HepG2 (cell line): ENCODE data around the gene CACNA1I. TPM values are rescaled to one million over a fixed set of nuclear protein-coding genes. Genes with fewer than 3 reads are reported as not detected.

ENCODE experiments used
- ATAC-seq: fragments of 200-7000 bp; cut with Tn5 transposase; 3 replicates; pipeline ENCODE4 v1.9.1; 2020; ENCODE audit warnings: mild to moderate bottlenecking, moderate library complexity
- BruUV-seq: library from RNA; stranded (reverse); fragments of 400-500 nt; replicated peaks from 2 replicates; lab custom pipeline; 2021; lab: Mats Ljungman, UMichigan
- CTCF ChIA-PET: fragments of 300-600 bp; formaldehyde crosslinking; extraction: SDS; loops from one replicate; lab custom pipeline; 2021; ENCODE audit warnings: low total read pairs, inconsistent platforms, low intra/inter-chr PET ratio; lab: Yijun Ruan, JAX
- POLR2A ChIA-PET: fragments of 350-600 bp; sonication (Branson Sonifier 250); formaldehyde crosslinking; loops from one replicate; lab custom pipeline; 2020; ENCODE audit warnings: antibody characterized with exemption, inconsistent platforms; lab: Yijun Ruan, JAX
- DNase-seq: peaks from one replicate; pipeline ENCODE4 v3.0.0-alpha.2; 2015; ENCODE audit warnings: low spot score
- FAIRE-seq: peaks from 3 replicates; lab custom pipeline; 2011; peaks lifted over from hg19 to GRCh38; lab: Jason Lieb, UNC
- H2AFZ ChIP-seq: one replicate; pipeline ENCODE4 v1.6.1; 2011; ENCODE audit warnings: low read length, inconsistent platforms
- H3K27ac ChIP-seq: fragments of 300-600 bp; 3 replicates; pipeline ENCODE4 v1.8.0; 2011; ENCODE audit warnings: mixed run types, mild to moderate bottlenecking, mixed read lengths, low read length, inconsistent platforms; ENCODE audit not compliant: insufficient read depth; ENCODE audit errors: extremely low read length
- H3K27me3 ChIP-seq, 2 experiments: fragments of 200-600 bp in 1 of 2; 2 replicates in 1 of 2; 3 replicates in 1 of 2; pipeline versions ENCODE4 v1.6.0 to v1.8.0; 2011; ENCODE audit warnings: low read length in 2 of 2, mild to moderate bottlenecking in 2 of 2, moderate library complexity in 2 of 2, inconsistent platforms in 1 of 2; ENCODE audit not compliant: insufficient read depth in 2 of 2, control insufficient read depth in 1 of 2
- H3K36me3 ChIP-seq, 2 experiments: fragments of 200-600 bp in 1 of 2; replicated peaks in 1 of 2; 2 replicates in 1 of 2; 3 replicates in 1 of 2; pipeline versions ENCODE4 v1.5.1 to v1.8.0; 2011; ENCODE audit warnings: low read length in 2 of 2, inconsistent platforms in 1 of 2; ENCODE audit not compliant: insufficient read depth in 2 of 2, control insufficient read depth in 1 of 2
- H3K4me1 ChIP-seq: 2 replicates; pipeline ENCODE4 v1.5.1; 2012; ENCODE audit warnings: low read length, inconsistent platforms; ENCODE audit not compliant: insufficient read depth
- H3K4me2 ChIP-seq: 2 replicates; pipeline ENCODE4 v1.6.0; 2011; ENCODE audit warnings: low read depth, low read length, inconsistent platforms
- H3K4me3 ChIP-seq, 3 experiments: fragments of 200-600 bp in 1 of 3; sonication (generic), shearing (Covaris generic) in 1 of 3; replicated peaks in 1 of 3; 2 replicates each; pipeline ENCODE4 v1.5.1; 2011 to 2016; ENCODE audit warnings: low read length in 3 of 3, inconsistent platforms in 2 of 3, low read depth in 2 of 3, mild to moderate bottlenecking in 2 of 3, control low read depth in 1 of 3, mixed read lengths in 1 of 3; ENCODE audit not compliant: insufficient read depth in 1 of 3
- H3K79me2 ChIP-seq: one replicate; pipeline ENCODE4 v1.6.1; 2011; ENCODE audit warnings: low read length, inconsistent platforms; ENCODE audit not compliant: insufficient read depth
- H3K9ac ChIP-seq: 2 replicates; pipeline ENCODE4 v1.6.0; 2011; ENCODE audit warnings: mild to moderate bottlenecking, low read depth, low read length, inconsistent platforms; ENCODE audit not compliant: insufficient read depth
- H3K9me3 ChIP-seq: 2 replicates; pipeline ENCODE4 v1.5.1; 2012; ENCODE audit warnings: mild to moderate bottlenecking, low read length
- H4K20me1 ChIP-seq: 2 replicates; pipeline ENCODE4 v1.6.0; 2011; ENCODE audit warnings: inconsistent platforms, mild to moderate bottlenecking, low read length, moderate library complexity; ENCODE audit not compliant: insufficient read depth
- ARHGAP35 ChIP-seq: sonication (generic); formaldehyde crosslinking; IDR thresholded peaks from 2 replicates; pipeline ENCODE4 v1.9.0; 2022; ENCODE audit warnings: mild to moderate bottlenecking, inconsistent platforms, moderate library complexity, missing genetic modification reagents, borderline replicate concordance
- DZIP1 ChIP-seq: sonication (generic); formaldehyde crosslinking; IDR thresholded peaks from 2 replicates; pipeline ENCODE4 v1.5.0; 2020; ENCODE audit warnings: mild to moderate bottlenecking, missing genetic modification reagents
- KDM1A ChIP-seq: IDR thresholded peaks from 2 replicates; pipeline ENCODE4 v1.6.1; 2016; ENCODE audit warnings: missing compliant biosample characterization
- TBP ChIP-seq: sonication (generic); formaldehyde crosslinking; IDR thresholded peaks from 2 replicates; pipeline ENCODE4 v1.5.0; 2020; ENCODE audit warnings: missing genetic modification reagents
- TSC22D2 ChIP-seq: sonication (generic); formaldehyde crosslinking; IDR thresholded peaks from 2 replicates; pipeline ENCODE4 v1.5.1; 2020; ENCODE audit warnings: missing genetic modification reagents, mild to moderate bottlenecking, borderline replicate concordance
- ZNF547 ChIP-seq: sonication (generic); formaldehyde crosslinking; IDR thresholded peaks from 2 replicates; pipeline ENCODE4 v1.5.1; 2020; ENCODE audit warnings: mild to moderate bottlenecking, missing genetic modification reagents
- ZNF768 ChIP-seq: sonication (generic); formaldehyde crosslinking; IDR thresholded peaks from 2 replicates; pipeline ENCODE4 v1.4.0; 2020; ENCODE audit warnings: missing genetic modification reagents
- WGBS: methylation state at CpG from one replicate; pipeline ENCODE4 v1.1.6; 2017; ENCODE audit warnings: low lambda C conversion rate; 5-methylcytosine and 5-hydroxymethylcytosine counted together
- in situ Hi-C: cut with HindIII; loops from 2 replicates; pipeline ENCODE4 v1.10.0; 2017; ENCODE audit warnings: low pct_unique_long_range_greater_than_20kb; ENCODE audit not compliant: extremely low pct_ligation_motif_present
- intact Hi-C: fragments of 100-400 bp; cut with micrococcal nuclease; formaldehyde crosslinking; loops from one replicate; pipeline ENCODE4 v1.10.0; 2022; ENCODE audit not compliant: unreplicated experiment
- polyA plus RNA-seq, 8 experiments: library from polyadenylated mRNA; depleted of rRNA in 3 of 8; stranded (reverse) in 7 of 8; unstranded in 1 of 8; fragments of >200 nt; fragmentation: Illumina TruSeq in 4 of 8; extraction: Trizol in 4 of 8; gene quantifications; 2 replicates each; pipeline versions ENCODE4 v1.2.1 to v1.2.3, GENCODE V29; 2011 to 2016; ENCODE audit warnings: low read depth in 4 of 8, missing spikeins in 1 of 8, mixed read lengths in 1 of 8; ENCODE audit not compliant: insufficient read depth in 1 of 8
- total RNA-seq, 5 experiments: library from RNA; depleted of rRNA; stranded (reverse); fragments of >200 nt; fragmentation: Illumina TruSeq; extraction: Trizol; gene quantifications; 2 replicates each; pipeline ENCODE4 v1.2.3, GENCODE V29; 2016; ENCODE audit warnings: low read depth in 1 of 5

Gene CACNA1I
- total and polyA plus RNA-seq, 2 of the 13 experiments (the other 11 are each of a cell fraction or from before 2014, with no cell fraction given): not detected

GRCh38 chr22:39535831-39536449, 34.6 kb upstream of the CACNA1I start:
- peaks cover 15% of the 10 kb centered on the region for H3K79me2 ChIP-seq
- no TSS peak for BruUV-seq
- no peak overlapping the region for H2AFZ ChIP-seq
- in situ Hi-C loops (loop anchor here (5.0 kb wide), 2 partner anchors 271 to 491 kb away; no protein-coding TSS in a partner anchor), intact Hi-C loops (loop anchor here (2.0 kb wide), 1 partner anchor 501 kb away; no protein-coding TSS in a partner anchor)
- FAIRE-seq: no peak
- ChIA-PET POLR2A (no interaction called here), CTCF (interaction anchor here (0.6 to 4.0 kb wide), 4 partner anchors 272 to 501 kb away, joined by 3 to 21 read pairs (median 8); no protein-coding TSS in a partner anchor)
- no peak overlapping the region for H3K27ac ChIP-seq
- 50% methylated on average over 2 of the region's 15 CpGs for WGBS
- peaks cover 33% of the 10 kb centered on the region for H3K4me1 ChIP-seq
- TF ChIP-seq ZNF768 (CRISPR knock-in tag) (peak; percentile 89), KDM1A (CRISPR knock-in tag) (no peak)
- H3K4me3 ChIP-seq: no peak overlapping the region
- no peak overlapping the region for H3K9ac ChIP-seq
- no peak for DNase-seq
- H4K20me1 ChIP-seq: no peaks in the 10 kb centered on the region
- no peaks in the 10 kb centered on the region for H3K9me3 ChIP-seq
- peaks cover 2 to 18% of the 10 kb centered on the region in 2 experiments; a peak in 3 of 5 replicates for H3K27me3 ChIP-seq
- H3K4me2 ChIP-seq: no peak overlapping the region
- no peak for ATAC-seq
- H3K36me3 ChIP-seq: no peaks in the 10 kb centered on the region

- CTCF ChIA-PET: interaction anchor here (1.1 to 4.0 kb wide), 2 partner anchors 488 to 500 kb away, joined by 3 to 21 read pairs; no protein-coding TSS in a partner anchor
- H3K4me1 ChIP-seq: peaks cover 26% of the 10 kb centered on the region
- in situ Hi-C loops: loop anchor here (5.0 kb wide), 2 partner anchors 271 to 491 kb away; no protein-coding TSS in a partner anchor
These were observed 33.8 kb upstream of the CACNA1I start for GRCh38 chr22:39536711-39537110.

More at GRCh38 chr22:39536711-39537110, 33.8 kb upstream of the CACNA1I start:
- no TSS peak for BruUV-seq
- Histone ChIP-seq H4K20me1 (no peaks in the 10 kb centered on the region), H3K9me3 (no peaks in the 10 kb centered on the region), H3K4me2 (no peak overlapping the region), H3K4me3 (no peak overlapping the region), H3K27ac (no peak overlapping the region), H3K27me3 (peaks cover 2 to 18% of the 10 kb centered on the region in 2 experiments; a peak in 3 of 5 replicates), H3K9ac (no peak overlapping the region), H2AFZ (no peak overlapping the region), H3K36me3 (no peaks in the 10 kb centered on the region), H3K79me2 (peaks cover 8% of the 10 kb centered on the region)
- FAIRE-seq (no peak), ATAC-seq (no peak), DNase-seq (no peak)
- TF ChIP-seq TBP (no peak), TSC22D2 (CRISPR knock-in tag) (no peak), ZNF547 (CRISPR knock-in tag) (no peak), DZIP1 (CRISPR knock-in tag) (no peak), ARHGAP35 (CRISPR knock-in tag) (no peak)
- WGBS: 2% methylated on average over 8 of the region's 8 CpGs
- POLR2A ChIA-PET: no interaction called here
- intact Hi-C loops: no loop called here
